HepG2 (cell line): Measurements from ENCODE around the gene BICRA. TPM values are rescaled to one million over a fixed set of nuclear protein-coding genes. Genes with fewer than 3 reads are reported as not detected.

Experiments used
- ATAC-seq: fragments of 200-7000 bp; cut with Tn5 transposase; 3 replicates; pipeline ENCODE4 v1.9.1; 2020; ENCODE audit warnings: mild to moderate bottlenecking, moderate library complexity
- BruUV-seq: library from RNA; stranded (reverse); fragments of 400-500 nt; replicated peaks from 2 replicates; lab custom pipeline; 2021; lab: Mats Ljungman, UMichigan
- CTCF ChIA-PET: fragments of 300-600 bp; formaldehyde crosslinking; extraction: SDS; loops from one replicate; lab custom pipeline; 2021; ENCODE audit warnings: low total read pairs, inconsistent platforms, low intra/inter-chr PET ratio; lab: Yijun Ruan, JAX
- POLR2A ChIA-PET: fragments of 350-600 bp; sonication (Branson Sonifier 250); formaldehyde crosslinking; loops from one replicate; lab custom pipeline; 2020; ENCODE audit warnings: antibody characterized with exemption, inconsistent platforms; lab: Yijun Ruan, JAX
- DNase-seq: peaks from one replicate; pipeline ENCODE4 v3.0.0-alpha.2; 2015; ENCODE audit warnings: low spot score
- FAIRE-seq: peaks from 3 replicates; lab custom pipeline; 2011; peaks lifted over from hg19 to GRCh38; lab: Jason Lieb, UNC
- H2AFZ ChIP-seq: one replicate; pipeline ENCODE4 v1.6.1; 2011; ENCODE audit warnings: low read length, inconsistent platforms
- H3K27ac ChIP-seq: fragments of 300-600 bp; 3 replicates; pipeline ENCODE4 v1.8.0; 2011; ENCODE audit warnings: mixed run types, mild to moderate bottlenecking, mixed read lengths, low read length, inconsistent platforms; ENCODE audit not compliant: insufficient read depth; ENCODE audit errors: extremely low read length
- H3K27me3 ChIP-seq, 2 experiments: fragments of 200-600 bp in 1 of 2; 2 replicates in 1 of 2; 3 replicates in 1 of 2; pipeline versions ENCODE4 v1.6.0 to v1.8.0; 2011; ENCODE audit warnings: low read length in 2 of 2, mild to moderate bottlenecking in 2 of 2, moderate library complexity in 2 of 2, inconsistent platforms in 1 of 2; ENCODE audit not compliant: insufficient read depth in 2 of 2, control insufficient read depth in 1 of 2
- H3K36me3 ChIP-seq, 2 experiments: fragments of 200-600 bp in 1 of 2; replicated peaks in 1 of 2; 2 replicates in 1 of 2; 3 replicates in 1 of 2; pipeline versions ENCODE4 v1.5.1 to v1.8.0; 2011; ENCODE audit warnings: low read length in 2 of 2, inconsistent platforms in 1 of 2; ENCODE audit not compliant: insufficient read depth in 2 of 2, control insufficient read depth in 1 of 2
- H3K4me1 ChIP-seq: 2 replicates; pipeline ENCODE4 v1.5.1; 2012; ENCODE audit warnings: low read length, inconsistent platforms; ENCODE audit not compliant: insufficient read depth
- H3K4me2 ChIP-seq: 2 replicates; pipeline ENCODE4 v1.6.0; 2011; ENCODE audit warnings: low read depth, low read length, inconsistent platforms
- H3K4me3 ChIP-seq, 3 experiments: fragments of 200-600 bp in 1 of 3; sonication (generic), shearing (Covaris generic) in 1 of 3; replicated peaks in 1 of 3; 2 replicates each; pipeline ENCODE4 v1.5.1; 2011 to 2016; ENCODE audit warnings: low read length in 3 of 3, inconsistent platforms in 2 of 3, low read depth in 2 of 3, mild to moderate bottlenecking in 2 of 3, control low read depth in 1 of 3, mixed read lengths in 1 of 3; ENCODE audit not compliant: insufficient read depth in 1 of 3
- H3K79me2 ChIP-seq: one replicate; pipeline ENCODE4 v1.6.1; 2011; ENCODE audit warnings: low read length, inconsistent platforms; ENCODE audit not compliant: insufficient read depth
- H3K9ac ChIP-seq: 2 replicates; pipeline ENCODE4 v1.6.0; 2011; ENCODE audit warnings: mild to moderate bottlenecking, low read depth, low read length, inconsistent platforms; ENCODE audit not compliant: insufficient read depth
- H3K9me3 ChIP-seq: 2 replicates; pipeline ENCODE4 v1.5.1; 2012; ENCODE audit warnings: mild to moderate bottlenecking, low read length
- H4K20me1 ChIP-seq: 2 replicates; pipeline ENCODE4 v1.6.0; 2011; ENCODE audit warnings: inconsistent platforms, mild to moderate bottlenecking, low read length, moderate library complexity; ENCODE audit not compliant: insufficient read depth
- AGO2 ChIP-seq: fragments of 200-400 bp; formaldehyde crosslinking; optimal IDR thresholded peaks from 2 replicates; pipeline ENCODE3; 2017; ENCODE audit warnings: mild to moderate bottlenecking, low read depth, low read length, moderate library complexity
- KDM5B ChIP-seq: sonication (generic); formaldehyde crosslinking; IDR thresholded peaks from 2 replicates; pipeline ENCODE4 v1.4.0; 2020; ENCODE audit warnings: missing genetic modification reagents, mild to moderate bottlenecking, borderline replicate concordance
- NBN ChIP-seq: fragments of 450-650 bp; conservative IDR thresholded peaks from 2 replicates; pipeline ENCODE4 v1.6.1; 2017
- RBFOX2 ChIP-seq: fragments of 200-400 bp; formaldehyde crosslinking; IDR thresholded peaks from 2 replicates; pipeline ENCODE4 v1.6.1; 2017; ENCODE audit warnings: low read depth, mild to moderate bottlenecking, low read length
- TMF1 ChIP-seq: sonication (generic); formaldehyde crosslinking; IDR thresholded peaks from 2 replicates; pipeline ENCODE4 v1.8.1; 2022; ENCODE audit warnings: low read depth, missing genetic modification reagents
- WIZ ChIP-seq: sonication (generic); formaldehyde crosslinking; IDR thresholded peaks from 2 replicates; pipeline ENCODE4 v1.5.1; 2020; ENCODE audit warnings: mild to moderate bottlenecking, missing genetic modification reagents
- ZBTB33 ChIP-seq: sonication (generic); formaldehyde crosslinking; IDR thresholded peaks from 2 replicates; pipeline ENCODE4 v1.4.0; 2020; ENCODE audit warnings: missing genetic modification reagents
- ZFP37 ChIP-seq: sonication (generic); formaldehyde crosslinking; IDR thresholded peaks from 2 replicates; pipeline ENCODE4 v1.4.0; 2020; ENCODE audit warnings: missing genetic modification reagents, borderline replicate concordance
- ZNF383 ChIP-seq: sonication (generic); formaldehyde crosslinking; IDR thresholded peaks from 2 replicates; pipeline ENCODE4 v1.4.0; 2020; ENCODE audit warnings: missing genetic modification reagents, mild to moderate bottlenecking, borderline replicate concordance
- ZNF598 ChIP-seq: sonication (generic); formaldehyde crosslinking; IDR thresholded peaks from 2 replicates; pipeline ENCODE4 v1.5.1; 2020; ENCODE audit warnings: mild to moderate bottlenecking, missing genetic modification reagents, borderline replicate concordance
- ZNF646 ChIP-seq: sonication (generic); formaldehyde crosslinking; IDR thresholded peaks from 2 replicates; pipeline ENCODE4 v1.9.0; 2021; ENCODE audit warnings: mild to moderate bottlenecking, missing genetic modification reagents
- ZNF713 ChIP-seq: sonication (generic); formaldehyde crosslinking; IDR thresholded peaks from 2 replicates; pipeline ENCODE4 v1.4.0; 2020; ENCODE audit warnings: mild to moderate bottlenecking, missing genetic modification reagents
- ZNF749 ChIP-seq: sonication (generic); formaldehyde crosslinking; IDR thresholded peaks from 2 replicates; pipeline ENCODE4 v1.8.0; 2022; ENCODE audit warnings: mild to moderate bottlenecking, missing genetic modification reagents, moderate library complexity, borderline replicate concordance
- ZNF776 ChIP-seq: sonication (generic); formaldehyde crosslinking; IDR thresholded peaks from 2 replicates; pipeline ENCODE4 v1.4.0; 2020; ENCODE audit warnings: mild to moderate bottlenecking, missing genetic modification reagents
- ZNF839 ChIP-seq: sonication (generic); formaldehyde crosslinking; IDR thresholded peaks from 2 replicates; pipeline ENCODE4 v1.4.0; 2020; ENCODE audit warnings: missing genetic modification reagents, mild to moderate bottlenecking, borderline replicate concordance
- ZNF879 ChIP-seq: sonication (generic); formaldehyde crosslinking; IDR thresholded peaks from 2 replicates; pipeline ENCODE4 v1.8.1; 2023; ENCODE audit warnings: missing genetic modification reagents
- ZSCAN31 ChIP-seq: sonication (generic); formaldehyde crosslinking; IDR thresholded peaks from 2 replicates; pipeline ENCODE4 v1.5.0; 2020; ENCODE audit warnings: low read depth, mild to moderate bottlenecking, missing genetic modification reagents
- WGBS: methylation state at CpG from one replicate; pipeline ENCODE4 v1.1.6; 2017; ENCODE audit warnings: low lambda C conversion rate; 5-methylcytosine and 5-hydroxymethylcytosine counted together
- in situ Hi-C: cut with HindIII; loops from 2 replicates; pipeline ENCODE4 v1.10.0; 2017; ENCODE audit warnings: low pct_unique_long_range_greater_than_20kb; ENCODE audit not compliant: extremely low pct_ligation_motif_present
- intact Hi-C: fragments of 100-400 bp; cut with micrococcal nuclease; formaldehyde crosslinking; loops from one replicate; pipeline ENCODE4 v1.10.0; 2022; ENCODE audit not compliant: unreplicated experiment
- polyA plus RNA-seq, 8 experiments: library from polyadenylated mRNA; depleted of rRNA in 3 of 8; stranded (reverse) in 7 of 8; unstranded in 1 of 8; fragments of >200 nt; fragmentation: Illumina TruSeq in 4 of 8; extraction: Trizol in 4 of 8; gene quantifications; 2 replicates each; pipeline versions ENCODE4 v1.2.1 to v1.2.3, GENCODE V29; 2011 to 2016; ENCODE audit warnings: low read depth in 4 of 8, missing spikeins in 1 of 8, mixed read lengths in 1 of 8; ENCODE audit not compliant: insufficient read depth in 1 of 8
- total RNA-seq, 5 experiments: library from RNA; depleted of rRNA; stranded (reverse); fragments of >200 nt; fragmentation: Illumina TruSeq; extraction: Trizol; gene quantifications; 2 replicates each; pipeline ENCODE4 v1.2.3, GENCODE V29; 2016; ENCODE audit warnings: low read depth in 1 of 5

The BICRA gene
- total and polyA plus RNA-seq, 2 of the 13 experiments (the other 11 are each of a cell fraction or from before 2014, with no cell fraction given), result 0.55 to 0.71 TPM

GRCh38 chr19:47693489-47693888 is 84.6 kb downstream of the BICRA start (continued):
- TF ChIP-seq ZBTB33 (peak; percentile 61; the same call in 1 of the 2 replicates), AGO2 (peak; percentile 44)
- TF ChIP-seq, all 625 proteins: peak for 3

GRCh38 chr19:47693903-47694302 is 85.0 kb downstream of the BICRA start:
- ATAC-seq, result no peak
- CTCF ChIA-PET, result no interaction called here
- POLR2A ChIA-PET, result no interaction called here
- TF ChIP-seq ZSCAN31 (CRISPR knock-in tag) (no peak), ZNF713 (no peak), ZNF776 (CRISPR knock-in tag) (no peak), TMF1 (CRISPR knock-in tag) (no peak), NBN (no peak), KDM5B (CRISPR knock-in tag) (no peak), ZNF839 (no peak), WIZ (CRISPR knock-in tag) (no peak), ZNF598 (no peak), ZNF383 (CRISPR knock-in tag) (no peak), ZNF749 (CRISPR knock-in tag) (no peak), ZNF646 (CRISPR knock-in tag) (no peak), ZFP37 (CRISPR knock-in tag) (no peak), RBFOX2 (no peak), ZNF879 (no peak)

More at GRCh38 chr19:47693903-47694302, 85.0 kb downstream of the BICRA start:
- Histone ChIP-seq H3K27me3 (no peaks in the 10 kb centered on the region), H3K4me1 (peaks cover 4% of the 10 kb centered on the region; the same call in 1 of the 2 replicates), H3K27ac (no peak overlapping the region), H3K79me2 (no peaks in the 10 kb centered on the region), H3K9ac (no peak overlapping the region), H2AFZ (no peak overlapping the region), H4K20me1 (no peaks in the 10 kb centered on the region), H3K36me3 (peaks cover 0 to 1% of the 10 kb centered on the region in 2 experiments; a peak in 1 of 5 replicates), H3K9me3 (no peaks in the 10 kb centered on the region), H3K4me2 (no peak overlapping the region), H3K4me3 (no peak overlapping the region)
- no peak for FAIRE-seq
- in situ Hi-C loops, result loop anchor here (10.0 kb wide), 1 partner anchor 89 kb away; the partner anchor contains the start of gene BICRA
- BruUV-seq, result no TSS peak
- intact Hi-C loops, result no loop called here
- DNase-seq, result no peak
- 98% methylated on average over 14 of the region's 14 CpGs for WGBS
